Inflammatory macrophage treated with lipopolysaccharide for 1 hour (primary cell): Measurements from ENCODE around the gene PNPLA5.

Experiments used
- DNase-seq, 2 donors: peaks; one replicate each; pipeline ENCODE4 v3.0.0-alpha.2; 2020 to 2022

The PNPLA5 gene

GRCh38 chr22:43901976-43902643 lies 10.3 kb upstream of the PNPLA5 start:
- no peak for DNase-seq

DNA sequence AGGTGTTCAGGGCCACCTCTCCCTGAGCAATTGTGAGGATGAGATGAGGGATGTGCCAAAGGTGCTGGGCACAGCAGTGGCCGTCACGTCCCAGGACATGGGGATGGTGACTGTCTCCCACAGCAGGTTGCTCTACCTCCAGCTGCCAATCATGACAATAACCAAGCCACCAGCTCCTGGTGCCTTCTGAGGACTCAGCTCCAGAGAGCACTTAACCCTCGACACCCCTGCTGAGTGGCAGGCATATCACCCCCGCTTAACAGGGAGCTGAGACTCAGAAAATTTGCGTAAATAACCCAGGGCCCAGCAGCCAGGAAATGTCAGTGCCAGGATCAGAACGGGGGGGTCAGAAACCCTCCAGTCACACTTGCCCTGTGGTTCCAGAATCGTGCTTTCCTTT lies 8.4 kb upstream of the PNPLA5 start:
- no peak for DNase-seq

GRCh38 chr22:43897751-43898261 lies 6.0 kb upstream of the PNPLA5 start:
- no peak for DNase-seq

DNA sequence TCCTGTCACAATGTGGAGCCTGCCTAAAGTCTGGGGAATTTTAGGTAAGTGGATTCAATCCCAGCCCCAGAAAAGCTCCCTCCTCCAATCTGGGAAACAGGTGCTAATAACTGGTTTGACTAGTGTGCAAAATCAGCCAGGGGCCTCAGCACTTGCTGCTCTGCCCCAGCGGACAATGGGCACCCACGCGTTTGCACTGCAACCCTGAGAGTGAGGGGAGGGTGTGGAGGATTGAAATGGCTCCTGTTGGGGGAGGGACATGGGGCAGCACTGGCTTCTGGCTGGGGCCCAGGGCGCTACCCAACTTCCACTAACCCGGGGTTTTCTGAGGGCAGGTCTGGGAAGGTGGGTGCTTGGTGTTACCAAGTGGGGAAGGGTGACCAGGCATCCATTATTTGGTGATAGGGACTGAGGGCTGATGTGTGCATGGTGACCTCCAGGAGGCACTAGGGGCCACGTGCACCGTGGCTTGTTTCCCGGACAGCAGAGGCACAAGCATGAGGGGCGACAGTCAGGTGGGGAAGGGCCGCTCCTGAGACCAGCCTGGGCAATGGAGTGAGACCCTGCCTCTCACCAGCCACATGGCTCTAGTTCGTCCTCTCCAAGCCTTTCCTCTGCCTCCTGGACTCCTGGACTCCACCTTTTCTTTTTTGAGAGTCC lies 4.3 kb upstream of the PNPLA5 start:
- no peak for DNase-seq

GRCh38 chr22:43894122-43894521 lies 2.3 kb upstream of the PNPLA5 start:
- DNase-seq: no peak

DNA sequence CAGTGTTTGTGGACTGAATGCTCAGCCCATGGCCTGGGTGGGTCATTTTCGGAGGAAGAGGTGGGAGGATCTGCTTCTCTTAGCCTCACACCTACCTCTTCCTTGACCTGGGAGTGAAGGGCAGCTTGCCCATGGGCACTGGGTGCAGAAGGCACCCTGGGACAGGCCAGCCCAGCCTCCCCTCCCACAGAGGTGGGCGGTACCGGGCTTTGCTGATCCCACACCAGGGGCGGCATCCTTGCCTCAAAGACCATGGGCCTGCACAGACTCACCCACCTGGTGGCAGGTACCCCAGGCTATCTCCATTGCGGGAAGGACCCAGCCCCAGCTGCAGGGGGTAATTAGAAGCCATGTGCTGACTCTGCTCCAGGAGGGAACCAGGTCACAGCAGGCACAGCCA lies 1.5 kb upstream of the PNPLA5 start:
- no peak for DNase-seq

GRCh38 chr22:43892183-43892894 lies 526 bp upstream of the PNPLA5 start:
- no peak for DNase-seq

DNA sequence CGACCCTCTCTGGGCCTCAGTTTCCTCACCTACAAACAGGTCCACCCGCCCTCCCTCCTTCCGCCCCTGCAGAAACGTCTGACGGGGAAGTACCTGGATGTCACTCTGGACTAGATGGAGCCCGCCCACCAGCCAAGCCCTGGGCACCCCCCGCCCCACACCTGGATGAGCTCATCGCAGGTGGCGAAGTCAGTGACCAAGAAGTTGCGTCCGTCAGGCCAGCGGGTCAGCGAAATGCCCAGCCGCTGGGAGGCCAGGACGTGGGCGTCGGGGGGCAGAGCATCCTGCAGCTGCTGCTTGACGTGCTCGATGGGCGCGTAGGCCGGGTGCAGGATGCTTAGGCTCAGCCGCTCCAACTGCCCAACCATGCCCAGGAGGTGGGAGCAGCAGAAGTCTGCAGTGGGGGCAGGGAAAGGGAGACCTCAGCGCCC lies 897 bp downstream of the PNPLA5 start:
- DNase-seq: no peak

- no peak for DNase-seq
Observed at GRCh38 chr22:43889860-43890253, 2.0 kb downstream of the PNPLA5 start.

- DNase-seq: no peak
Observed at GRCh38 chr22:43889201-43889859, 2.5 kb downstream of the PNPLA5 start.

DNA sequence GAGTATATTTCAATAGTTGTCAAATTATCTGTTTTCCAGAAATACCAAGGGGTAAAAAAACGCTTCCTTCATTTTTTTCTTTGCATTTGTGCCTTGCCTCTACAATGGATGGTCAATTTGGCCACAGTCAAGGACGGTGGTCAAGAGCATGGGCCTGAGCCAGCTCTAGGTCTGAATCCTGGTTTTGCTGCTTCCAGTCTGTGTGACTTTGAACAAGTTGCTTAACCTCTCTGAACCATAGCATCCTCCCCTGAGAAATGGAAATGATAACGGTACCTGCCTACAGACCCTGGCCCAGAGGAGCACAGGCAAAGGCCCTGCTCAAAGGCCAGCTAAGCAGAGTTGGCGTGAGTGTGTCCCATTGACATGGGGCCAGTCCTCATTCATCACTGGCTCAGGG lies 3.1 kb downstream of the PNPLA5 start:
- DNase-seq: no peak

DNA sequence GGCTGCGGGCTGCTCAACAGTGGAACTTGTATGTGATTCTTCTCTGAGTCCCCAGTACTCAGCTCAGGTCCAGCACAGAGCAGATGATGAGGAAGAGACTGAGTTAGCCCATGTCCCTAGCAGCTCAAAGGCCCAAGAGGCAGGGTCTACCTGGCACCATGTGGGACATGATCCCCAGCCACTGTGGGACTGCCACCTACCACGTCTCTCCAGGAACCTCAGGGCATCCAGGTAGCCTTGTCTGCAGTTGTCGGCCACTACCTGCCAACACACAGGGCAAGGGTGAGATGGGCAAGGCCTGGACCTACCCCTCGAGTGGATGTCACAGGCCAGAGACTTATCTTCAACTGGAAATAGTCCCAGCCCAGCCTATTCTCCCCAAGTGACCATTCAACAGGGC lies 4.4 kb downstream of the PNPLA5 start:
- DNase-seq: no peak

DNA sequence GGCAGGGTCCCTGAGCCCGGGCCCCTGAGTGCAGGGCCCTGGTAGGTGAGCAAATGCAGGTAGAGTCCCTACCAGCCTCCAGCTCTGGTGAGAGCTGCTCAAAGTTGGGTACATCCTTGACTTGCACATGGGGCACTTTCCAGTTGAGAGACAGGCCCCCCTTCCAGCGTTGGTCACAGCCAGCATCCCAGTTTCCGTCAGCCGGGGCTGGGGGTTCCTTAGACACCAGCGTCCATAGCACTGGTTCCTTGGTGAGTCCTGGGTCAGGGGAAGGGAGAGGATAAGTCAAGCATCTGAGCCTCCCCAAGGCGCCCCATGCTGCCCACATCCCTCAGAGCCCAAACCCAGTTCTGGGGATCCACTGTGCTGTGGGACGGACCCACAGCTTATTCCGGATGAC lies 5.6 kb downstream of the PNPLA5 start:
- DNase-seq: no peak

DNA sequence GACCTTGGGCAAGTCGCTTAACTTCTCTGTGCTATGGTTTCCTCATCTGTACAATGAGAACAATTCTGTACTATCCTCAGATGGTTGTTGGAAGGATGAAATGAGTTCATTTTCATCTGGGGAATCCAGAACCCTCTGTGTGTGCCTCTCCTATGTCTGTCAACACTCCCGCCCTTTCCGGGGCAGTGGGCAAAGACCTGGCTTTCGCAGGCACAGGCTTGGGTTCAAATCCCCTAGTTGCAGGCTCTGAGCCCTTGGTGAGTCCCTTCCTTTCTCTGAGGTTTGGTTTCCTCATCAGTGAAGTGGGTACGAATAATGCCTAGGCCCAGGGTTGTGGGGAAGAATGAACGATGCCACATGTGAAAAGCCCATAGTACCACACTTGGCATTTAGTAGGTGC lies 6.0 kb downstream of the PNPLA5 start:
- DNase-seq: no peak

GRCh38 chr22:43885319-43885671 lies 6.5 kb downstream of the PNPLA5 start:
- DNase-seq: no peak

DNA sequence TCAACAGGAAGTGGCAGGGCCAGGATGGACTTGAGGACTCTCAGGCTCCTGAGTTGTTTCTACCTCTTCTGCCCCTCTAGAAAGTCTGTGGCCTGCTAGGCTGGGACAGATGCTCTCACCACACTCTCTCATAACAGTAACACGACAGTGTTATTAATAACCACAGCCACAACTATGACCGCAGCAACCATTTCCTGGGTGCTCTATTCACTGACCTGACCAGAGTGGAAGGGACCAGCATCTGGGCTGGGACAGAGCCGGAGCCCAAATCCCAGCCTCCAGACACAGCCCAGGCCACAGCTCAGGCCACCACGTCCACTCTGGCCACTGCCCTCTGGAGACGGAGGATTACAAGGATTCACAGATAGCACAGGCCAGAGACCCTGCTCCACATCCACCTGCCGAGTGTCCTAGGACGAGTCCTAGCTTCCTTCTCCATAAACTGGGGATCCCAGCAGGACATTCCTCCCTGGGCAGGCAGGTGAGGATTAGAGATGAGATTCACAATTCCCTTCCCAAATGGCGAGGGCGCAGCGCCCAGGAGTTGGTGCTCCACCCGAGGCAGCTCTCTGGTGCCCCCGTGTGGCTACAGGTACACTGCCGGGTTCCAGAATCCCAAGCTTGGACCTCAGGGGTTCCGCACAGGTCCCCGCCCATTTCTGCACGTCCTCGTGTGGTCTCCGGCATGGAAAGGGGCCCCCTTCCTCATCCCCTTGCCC lies 7.1 kb downstream of the PNPLA5 start:
- peak; percentile 11 to 63 for DNase-seq

GRCh38 chr22:43883719-43884415 lies 7.9 kb downstream of the PNPLA5 start:
- no peak for DNase-seq

DNA sequence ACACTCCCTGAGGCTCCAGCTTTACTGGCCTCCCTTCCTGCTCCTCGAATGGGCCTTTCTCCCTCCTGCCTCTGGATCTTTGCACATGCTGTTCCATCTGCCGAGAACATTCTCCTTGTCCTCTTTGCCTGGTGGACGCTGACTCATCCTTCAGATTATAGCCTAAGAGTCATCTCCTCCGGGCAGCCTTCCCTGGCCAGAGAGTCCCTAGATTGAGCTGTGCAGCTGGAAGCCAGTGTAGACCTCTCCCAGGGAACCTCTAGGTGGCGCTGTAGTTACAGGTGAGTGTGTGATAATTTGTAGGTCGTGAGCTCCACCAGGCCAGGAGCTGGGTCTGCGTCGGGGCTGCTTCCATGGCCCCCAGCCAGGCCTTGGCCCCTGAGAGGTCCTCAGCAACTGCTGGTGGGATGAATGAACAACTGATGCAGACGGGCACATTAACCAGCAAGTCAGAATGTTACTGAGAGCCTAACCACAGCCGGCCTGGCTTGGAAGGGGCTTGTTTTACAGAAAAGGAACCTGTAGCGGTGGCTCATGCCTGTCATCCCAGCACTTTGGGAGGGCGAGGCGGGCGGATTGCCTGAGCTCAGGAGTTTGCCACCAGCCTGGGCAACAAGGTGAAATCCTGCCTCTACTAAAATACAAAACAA lies 8.7 kb downstream of the PNPLA5 start:
- peak; percentile 31 to 62 for DNase-seq

- DNase-seq: no peak
Observed at GRCh38 chr22:43882122-43882767, 9.6 kb downstream of the PNPLA5 start.

DNA sequence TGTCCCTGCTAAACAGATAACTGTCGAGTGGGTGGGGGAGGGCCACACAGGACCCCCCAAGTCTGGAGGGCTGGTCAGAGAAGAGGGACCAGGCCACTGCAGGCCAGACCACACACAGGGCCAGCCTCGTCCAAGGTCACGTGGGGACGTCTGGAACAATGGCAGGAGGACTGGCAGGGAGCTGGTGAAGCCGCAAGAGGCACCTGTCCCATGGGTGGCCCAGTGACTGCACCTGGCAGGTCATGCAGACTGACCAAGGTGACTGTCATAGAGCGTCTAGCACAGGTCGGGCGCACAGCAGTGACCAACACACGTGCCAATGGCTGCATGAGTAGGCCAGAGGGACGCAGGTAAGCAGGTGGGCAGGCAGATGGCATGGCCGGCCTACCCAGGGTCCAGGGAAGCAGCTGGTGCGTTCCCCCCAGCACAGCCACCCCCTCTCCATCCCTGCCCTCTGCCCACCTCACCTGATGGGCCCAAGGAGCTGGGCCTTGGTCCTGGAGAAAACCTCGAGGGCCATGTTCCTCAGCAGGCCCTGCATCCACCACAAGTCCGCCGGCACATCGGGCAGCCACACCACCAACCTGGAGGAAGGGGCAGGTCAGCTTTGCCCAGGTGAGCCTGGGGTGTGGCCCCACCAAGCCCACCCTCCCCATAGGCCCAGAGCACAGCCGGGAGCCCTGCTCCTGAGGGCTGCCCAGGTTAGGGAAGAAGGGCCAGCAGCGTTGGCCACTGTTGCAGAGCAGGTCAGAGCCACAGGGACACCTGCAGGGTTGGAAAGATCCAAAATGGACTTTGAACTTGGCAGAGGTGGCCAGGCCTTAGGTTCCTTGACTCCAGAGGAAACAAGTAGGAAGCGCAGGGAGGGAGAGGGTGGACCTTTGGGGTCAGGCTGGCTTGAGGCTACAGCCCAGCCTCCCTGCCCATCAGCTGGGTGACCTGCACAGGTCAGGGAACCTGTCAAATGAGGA lies 10.4 kb downstream of the PNPLA5 start:
- DNase-seq: no peak
